Uterus (tissue), 2 donors: ENCODE data around the gene NECTIN1.

ENCODE experiments used
- CTCF ChIP-seq, 4 experiments: fragments of 200-600 bp in 2 of 4; fragments of 450-650 bp in 2 of 4; sonication (generic) in 2 of 4; IDR thresholded peaks; one replicate each; pipeline ENCODE4 v1.5.1; 2016 to 2019; ENCODE audit warnings: antibody characterized with exemption in 4 of 4, mild to moderate bottlenecking in 2 of 4, moderate library complexity in 1 of 4
- POLR2A ChIP-seq, 2 donors: fragments of 450-650 bp; IDR thresholded peaks; one replicate each; pipeline ENCODE4 v1.6.1; 2016; ENCODE audit warnings: antibody characterized with exemption in 2 of 2, mild to moderate bottlenecking in 1 of 2, moderate library complexity in 1 of 2

- TF ChIP-seq POLR2A (IDR thresholded peaks at IDR 0.05) (no peak), CTCF (IDR thresholded peaks at IDR 0.05) (no peak)
Observed at GRCh38 chr11:119629834-119630624, 99.0 kb downstream of the NECTIN1 start.
